Measurements from ENCODE around the gene CRK. TPM values are rescaled to one million over a fixed set of nuclear protein-coding genes. Genes with fewer than 3 reads are reported as not detected.
"Not testable (repeated sequence)": the region's sequence is repeated elsewhere in the genome, so short reads cannot be mapped to it uniquely, and the experiment has no call there.

The CRK gene
- total and polyA plus RNA-seq, 7 donors, result 26.4 to 60.4 (median 34.7) TPM

DNA sequence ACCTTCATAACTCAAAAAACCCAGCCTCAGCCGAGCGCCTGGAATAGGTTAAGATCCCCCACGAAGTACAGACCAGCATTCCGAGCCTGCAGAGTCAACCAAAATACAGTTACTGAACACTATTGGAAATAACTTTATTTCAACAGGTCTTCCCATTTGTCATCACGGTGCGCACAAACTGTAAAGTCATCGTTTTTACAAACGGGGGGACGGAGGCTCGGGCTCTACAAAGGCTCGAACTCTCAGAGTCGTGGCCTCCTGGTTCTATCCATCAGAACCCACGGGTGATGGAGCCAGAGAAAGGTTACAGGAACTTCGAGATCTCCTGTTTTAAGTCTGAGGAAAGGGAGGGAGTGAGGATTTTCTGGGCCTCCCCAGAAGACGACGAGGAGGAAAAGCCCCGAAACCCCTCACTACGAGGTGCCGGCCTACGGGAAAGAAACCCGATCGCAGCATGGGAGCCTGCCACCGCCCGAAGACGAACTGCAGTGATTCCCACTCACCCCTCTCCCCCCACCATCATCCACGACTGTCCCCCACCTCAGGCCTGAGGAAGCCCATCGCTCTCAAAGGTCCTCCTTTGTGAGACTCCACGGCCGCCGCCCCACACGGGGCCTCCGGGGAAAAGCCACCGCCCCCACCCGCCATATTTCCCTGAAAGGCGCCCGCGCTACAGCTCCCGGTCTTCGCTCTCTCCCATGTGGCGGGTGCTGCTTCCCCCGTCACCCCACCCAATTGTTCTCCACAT lies 56.9 kb downstream of the CRK start:
- H3K4me1 ChIP-seq, result peaks cover 32% of the 10 kb centered on the region
- intact Hi-C loops (cut with DNase I), result loop anchor here (5.0 to 10.0 kb wide), 2 partner anchors 37 to 56 kb away; partner anchors contain the start of gene CRK (in 1 of the 2)
- TF ChIP-seq, protein P1, sequence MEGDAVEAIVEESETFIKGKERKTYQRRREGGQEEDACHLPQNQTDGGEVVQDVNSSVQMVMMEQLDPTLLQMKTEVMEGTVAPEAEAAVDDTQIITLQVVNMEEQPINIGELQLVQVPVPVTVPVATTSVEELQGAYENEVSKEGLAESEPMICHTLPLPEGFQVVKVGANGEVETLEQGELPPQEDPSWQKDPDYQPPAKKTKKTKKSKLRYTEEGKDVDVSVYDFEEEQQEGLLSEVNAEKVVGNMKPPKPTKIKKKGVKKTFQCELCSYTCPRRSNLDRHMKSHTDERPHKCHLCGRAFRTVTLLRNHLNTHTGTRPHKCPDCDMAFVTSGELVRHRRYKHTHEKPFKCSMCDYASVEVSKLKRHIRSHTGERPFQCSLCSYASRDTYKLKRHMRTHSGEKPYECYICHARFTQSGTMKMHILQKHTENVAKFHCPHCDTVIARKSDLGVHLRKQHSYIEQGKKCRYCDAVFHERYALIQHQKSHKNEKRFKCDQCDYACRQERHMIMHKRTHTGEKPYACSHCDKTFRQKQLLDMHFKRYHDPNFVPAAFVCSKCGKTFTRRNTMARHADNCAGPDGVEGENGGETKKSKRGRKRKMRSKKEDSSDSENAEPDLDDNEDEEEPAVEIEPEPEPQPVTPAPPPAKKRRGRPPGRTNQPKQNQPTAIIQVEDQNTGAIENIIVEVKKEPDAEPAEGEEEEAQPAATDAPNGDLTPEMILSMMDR (IDR thresholded peaks at IDR 0.05), result no peak
- WGBS, 3 donors, result 0 to 1% (median 1%) methylated on average over 39 to 41 of the region's 41 CpGs
- DNase-seq, result peak in 1 of 2 donors; percentile 72
- peak overlapping the region; percentile 88 for H3K4me3 ChIP-seq
- peak overlapping the region; percentile 93 for H3K27ac ChIP-seq
- peaks cover 0 to 3% of the 10 kb centered on the region in 2 donors for H3K36me3 ChIP-seq (ENCODE audit: insufficient read depth in 1 of 2, low read depth in 1 of 2)
- H3K27me3 ChIP-seq (ENCODE audit: insufficient read depth in 3 of 3, low read length in 2 of 3), result no peaks in the 10 kb centered on the region
- peak in 2 of 4 donors; percentile 29 to 53 for ATAC-seq
- H3K9me3 ChIP-seq, result no peaks in the 10 kb centered on the region

DNA sequence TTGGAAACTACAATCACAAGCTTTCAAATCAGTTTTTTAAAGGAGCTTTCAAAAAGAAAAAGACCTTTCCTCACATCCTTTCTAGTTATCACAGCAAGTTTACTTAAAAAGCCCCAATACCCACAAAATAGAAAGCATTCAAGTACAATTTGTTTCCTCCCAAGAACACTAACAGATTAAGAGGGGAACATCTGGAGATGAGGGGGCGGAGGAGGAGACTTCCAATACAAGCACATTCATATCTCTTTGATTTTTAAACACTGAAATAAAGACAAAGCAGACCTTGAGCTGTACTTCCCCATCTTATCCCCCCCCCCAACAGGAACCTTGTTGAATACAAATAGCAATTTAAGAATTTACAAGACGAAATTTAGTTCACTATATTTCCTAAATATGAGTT lies 58.0 kb downstream of the CRK start:
- H3K27ac ChIP-seq, result peak overlapping the region; percentile 93
- DNase-seq, result no peak
- 25 to 33% (median 29%) methylated on average over 2 of the region's 2 CpGs for WGBS, 3 donors
- H3K4me1 ChIP-seq, result peaks cover 43% of the 10 kb centered on the region
- H3K9me3 ChIP-seq, result no peaks in the 10 kb centered on the region
- no peak for ATAC-seq
- TF ChIP-seq, protein P1 (IDR thresholded peaks at IDR 0.05), result no peak
- intact Hi-C loops (cut with DNase I), result loop anchor here (5.0 to 10.0 kb wide), 2 partner anchors 36 to 57 kb away; partner anchors contain the start of gene CRK (in 1 of the 2)
- H3K36me3 ChIP-seq (ENCODE audit: insufficient read depth in 1 of 2, low read depth in 1 of 2), result peaks cover 0 to 3% of the 10 kb centered on the region in 2 donors
- no peaks in the 10 kb centered on the region for H3K27me3 ChIP-seq (ENCODE audit: insufficient read depth in 3 of 3, low read length in 2 of 3)
- peak overlapping the region; percentile 88 for H3K4me3 ChIP-seq

DNA sequence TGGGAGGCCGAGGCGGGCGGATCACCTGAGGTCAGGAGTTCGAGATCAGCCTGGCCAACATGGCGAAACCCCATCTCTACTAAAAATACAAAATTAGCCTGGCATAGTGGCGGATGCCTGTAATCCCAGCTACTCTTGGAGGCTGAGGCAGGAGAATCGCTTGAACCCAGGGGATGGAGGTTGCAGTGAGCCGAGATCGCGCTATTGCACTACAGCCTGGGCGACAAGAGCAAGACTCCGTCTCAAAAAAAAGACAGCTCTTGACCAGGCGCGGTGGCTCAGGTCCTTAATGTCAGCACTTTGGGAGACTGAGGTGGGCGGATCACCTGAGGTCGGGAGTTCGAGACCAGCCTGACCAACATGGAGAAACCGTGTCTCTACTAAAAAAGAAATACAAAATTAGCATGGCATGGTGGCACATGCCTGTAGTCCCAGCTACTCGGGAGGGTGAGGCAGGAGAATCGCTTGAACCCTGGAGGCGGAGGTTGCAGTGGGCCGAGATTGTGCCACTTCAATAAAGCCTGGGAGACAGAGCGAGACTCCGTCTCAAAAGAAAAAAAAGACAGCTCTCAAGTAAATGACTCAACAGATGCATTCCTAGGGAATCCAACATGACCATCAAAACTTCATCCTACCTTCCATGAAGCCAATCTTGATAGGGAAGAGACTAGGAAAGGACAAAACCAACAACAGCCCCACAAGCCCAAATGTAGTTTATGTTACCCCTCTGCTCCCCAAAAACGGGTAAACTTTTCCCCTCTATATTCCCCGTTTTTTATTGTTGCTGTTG lies 60.0 kb downstream of the CRK start:
- DNase-seq, result peak in 1 of 2 donors; percentile 41
- not testable (repeated sequence) for H3K27me3 ChIP-seq (ENCODE audit: insufficient read depth in 3 of 3, low read length in 2 of 3); H3K4me3 ChIP-seq; H3K9me3 ChIP-seq; H3K36me3 ChIP-seq (ENCODE audit: insufficient read depth in 1 of 2, low read depth in 1 of 2); ATAC-seq
- intact Hi-C loops (cut with DNase I), result loop anchor here (5.0 to 10.0 kb wide), 2 partner anchors 34 to 59 kb away; partner anchors contain the start of gene CRK (in 1 of the 2)
- 79 to 88% (median 80%) methylated on average over 26 of the region's 26 CpGs for WGBS, 3 donors
- peaks cover 61% of the 10 kb centered on the region for H3K4me1 ChIP-seq
- peak overlapping the region; percentile 93 for H3K27ac ChIP-seq

DNA sequence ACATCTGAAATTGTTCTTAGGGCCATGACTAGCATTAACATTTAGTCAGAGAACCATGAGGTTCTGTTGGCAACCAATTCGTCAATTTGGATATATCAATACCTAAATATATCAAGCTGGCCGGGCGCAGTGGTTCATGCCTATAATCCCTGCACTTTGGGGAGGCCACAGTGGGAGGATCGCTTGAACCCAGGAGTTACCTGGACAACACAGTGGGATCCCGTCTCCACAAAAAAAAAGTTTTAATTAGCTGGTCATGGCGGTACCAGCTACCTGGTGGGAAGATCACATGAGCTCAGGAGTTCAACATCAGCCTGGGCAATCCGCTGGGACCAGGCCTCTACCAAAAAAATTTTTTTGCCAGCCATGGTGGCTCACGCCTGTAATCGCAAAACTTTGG lies 64.5 kb downstream of the CRK start:
- no peak for ATAC-seq

More for the DNA sequence above, 64.5 kb downstream of the CRK start:
- peak in 1 of 2 donors; percentile 29 for DNase-seq
- intact Hi-C loops (cut with DNase I), result loop anchor here in 1 of 2 donors (10.0 kb wide), 1 partner anchor 63 kb away; the partner anchor contains the start of gene CRK
- Histone ChIP-seq H3K36me3 (ENCODE audit: insufficient read depth in 1 of 2, low read depth in 1 of 2) (peaks cover 0 to 3% of the 10 kb centered on the region in 2 donors), H3K4me3 (peak overlapping the region; percentile 50), H3K4me1 (peaks cover 76% of the 10 kb centered on the region), H3K27ac (peak overlapping the region; percentile 95), H3K27me3 (ENCODE audit: insufficient read depth in 3 of 3, low read length in 2 of 3) (no peaks in the 10 kb centered on the region), H3K9me3 (no peaks in the 10 kb centered on the region)
- 75 to 82% (median 76%) methylated on average over 9 of the region's 9 CpGs for WGBS, 3 donors
- TF ChIP-seq, protein P1 (IDR thresholded peaks at IDR 0.05), result no peak
